Choroid plexus epithelial cell (primary cell): Measurements from ENCODE around the gene NEO1.

ENCODE experiments used
- DNase-seq: peaks from one replicate; pipeline ENCODE4 v3.0.0-alpha.2; 2010; ENCODE audit warnings: low read depth
- H3K4me3 ChIP-seq: 2 replicates; pipeline ENCODE4 v1.5.1; 2011; ENCODE audit warnings: low read depth, mild to moderate bottlenecking, control low read depth, low read length, moderate library complexity
- TF ChIP-seq, protein P1 (sequence below): conservative IDR thresholded peaks from 2 replicates; pipeline ENCODE4 v1.5.1; 2011; ENCODE audit warnings: low read depth, mild to moderate bottlenecking, control low read depth, inconsistent platforms, low read length, moderate library complexity

NEO1 gene

DNA sequence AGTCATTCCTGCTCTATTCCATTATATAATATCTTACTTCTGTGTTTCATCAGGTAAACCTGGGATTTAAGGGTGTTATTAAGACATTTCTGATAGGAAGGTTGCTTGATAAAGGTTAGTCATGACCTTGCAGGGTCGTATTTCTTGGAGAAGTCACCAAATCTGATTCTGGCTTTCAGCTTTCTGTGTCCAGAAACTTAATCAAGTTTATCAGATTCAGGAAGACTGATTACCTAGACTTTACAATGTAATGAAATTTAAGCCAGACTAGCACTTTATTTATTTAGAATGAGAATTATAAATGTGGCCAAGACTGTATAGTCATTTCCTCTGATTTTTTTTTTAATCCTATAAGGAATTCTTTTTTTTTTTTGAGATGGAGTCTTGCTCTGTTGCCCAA is 81.9 kb downstream of the NEO1 start:
- no peak overlapping the region for H3K4me3 ChIP-seq
- TF ChIP-seq, protein P1, sequence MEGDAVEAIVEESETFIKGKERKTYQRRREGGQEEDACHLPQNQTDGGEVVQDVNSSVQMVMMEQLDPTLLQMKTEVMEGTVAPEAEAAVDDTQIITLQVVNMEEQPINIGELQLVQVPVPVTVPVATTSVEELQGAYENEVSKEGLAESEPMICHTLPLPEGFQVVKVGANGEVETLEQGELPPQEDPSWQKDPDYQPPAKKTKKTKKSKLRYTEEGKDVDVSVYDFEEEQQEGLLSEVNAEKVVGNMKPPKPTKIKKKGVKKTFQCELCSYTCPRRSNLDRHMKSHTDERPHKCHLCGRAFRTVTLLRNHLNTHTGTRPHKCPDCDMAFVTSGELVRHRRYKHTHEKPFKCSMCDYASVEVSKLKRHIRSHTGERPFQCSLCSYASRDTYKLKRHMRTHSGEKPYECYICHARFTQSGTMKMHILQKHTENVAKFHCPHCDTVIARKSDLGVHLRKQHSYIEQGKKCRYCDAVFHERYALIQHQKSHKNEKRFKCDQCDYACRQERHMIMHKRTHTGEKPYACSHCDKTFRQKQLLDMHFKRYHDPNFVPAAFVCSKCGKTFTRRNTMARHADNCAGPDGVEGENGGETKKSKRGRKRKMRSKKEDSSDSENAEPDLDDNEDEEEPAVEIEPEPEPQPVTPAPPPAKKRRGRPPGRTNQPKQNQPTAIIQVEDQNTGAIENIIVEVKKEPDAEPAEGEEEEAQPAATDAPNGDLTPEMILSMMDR: no peak
- no peak for DNase-seq

DNA sequence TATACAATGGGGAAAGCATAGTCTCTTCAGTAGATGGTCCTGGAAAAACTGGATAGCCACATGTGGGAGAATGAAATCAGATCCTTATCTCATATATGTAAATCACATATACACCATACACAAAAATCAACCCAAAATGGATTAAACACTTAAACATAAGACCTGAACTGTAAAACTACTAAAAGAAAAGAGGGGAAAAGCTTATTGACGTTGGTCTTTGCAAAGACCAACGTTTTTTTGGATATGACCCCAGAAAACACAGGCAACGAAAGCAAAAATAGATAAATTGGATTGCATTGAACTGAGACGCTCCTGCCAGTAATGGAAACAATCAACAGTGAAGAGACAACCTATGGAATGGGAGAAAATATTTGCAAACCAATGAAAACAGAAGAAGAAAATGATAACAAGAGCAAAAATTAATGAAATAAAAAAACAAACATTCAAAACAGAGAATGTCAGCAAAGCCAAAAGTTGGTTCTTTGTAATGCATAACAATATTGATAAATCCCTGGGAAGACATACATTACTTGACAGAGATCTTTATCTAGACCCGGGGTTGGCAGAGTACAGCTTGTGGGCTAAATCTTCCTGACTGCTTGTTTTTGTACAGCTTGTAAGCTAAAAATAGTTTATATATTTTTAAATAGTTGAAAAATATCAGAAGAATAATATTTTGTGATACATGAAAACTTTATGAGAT is 86.9 kb downstream of the NEO1 start:
- no peak for DNase-seq
- no peak overlapping the region for H3K4me3 ChIP-seq
- TF ChIP-seq, protein P1: no peak

DNA sequence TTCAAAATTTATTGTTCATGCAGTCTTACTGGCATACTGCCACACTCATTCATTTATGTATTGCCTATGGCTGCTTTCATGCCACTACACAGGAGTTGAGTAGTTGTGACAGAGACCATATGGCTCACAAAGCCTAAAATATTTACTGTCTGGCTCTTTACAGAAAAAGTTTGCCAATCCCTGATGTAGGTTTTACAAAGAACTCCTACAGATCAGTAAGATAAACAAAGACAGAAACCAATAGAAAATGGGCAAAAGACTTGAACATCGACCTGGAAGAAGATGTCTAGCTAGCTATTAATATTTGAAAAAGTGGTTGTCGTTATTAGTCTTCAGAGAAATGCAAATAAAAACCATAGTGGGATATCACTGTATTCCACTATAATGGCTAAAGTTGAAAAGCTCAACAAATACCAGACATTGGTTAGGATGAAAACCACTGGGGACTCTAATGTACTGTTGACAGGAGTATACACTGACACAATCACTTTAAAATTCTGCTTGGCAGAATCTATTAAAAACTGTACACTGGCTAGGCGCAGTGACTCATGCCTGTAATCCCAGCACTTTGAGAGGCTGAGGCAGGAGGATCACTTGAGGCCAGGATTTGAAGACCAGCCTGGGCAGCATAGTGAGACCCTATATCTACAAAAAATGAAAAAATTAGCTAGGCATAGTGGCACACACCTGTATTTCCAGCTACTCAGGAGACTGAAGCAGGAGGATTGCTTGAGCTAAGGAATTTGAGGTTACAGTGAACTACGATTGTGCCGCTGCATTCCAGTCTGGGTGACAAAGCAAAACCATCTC is 87.7 kb downstream of the NEO1 start:
- TF ChIP-seq, protein P1: no peak
- no peak overlapping the region for H3K4me3 ChIP-seq
- peak; percentile 6 for DNase-seq

DNA sequence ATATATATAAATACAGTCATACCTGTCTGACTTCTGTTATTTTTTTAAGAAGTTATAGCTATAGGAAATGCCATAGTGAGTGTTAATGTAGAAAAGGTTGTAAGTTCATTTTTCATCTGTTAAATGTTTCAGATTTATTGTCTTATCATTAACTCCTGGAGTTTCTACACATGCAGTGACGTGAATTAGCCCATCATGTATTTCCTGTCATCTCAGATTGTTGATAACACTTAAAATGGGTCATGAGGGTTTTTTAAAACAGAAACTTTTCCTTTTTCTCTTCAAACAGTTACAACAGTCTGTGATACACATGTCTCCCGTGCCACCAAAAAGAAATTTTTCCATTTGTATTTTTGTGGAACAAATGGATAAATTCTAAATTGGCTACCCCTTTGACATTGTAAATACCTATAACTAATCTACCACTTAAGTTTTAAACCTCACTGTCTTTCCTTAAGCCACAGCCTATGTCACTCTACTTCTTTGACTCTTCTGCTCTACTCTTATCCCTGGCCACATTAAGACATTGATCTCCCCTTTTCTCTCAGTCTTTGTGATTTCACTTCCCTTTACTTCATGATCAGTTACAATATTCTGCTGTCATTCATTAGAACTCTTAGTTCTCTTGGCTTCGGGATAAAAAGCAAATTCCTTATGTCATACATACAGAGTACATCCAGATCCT is 89.1 kb downstream of the NEO1 start:
- DNase-seq: peak; percentile 16
- TF ChIP-seq, protein P1: no peak
- H3K4me3 ChIP-seq: no peak overlapping the region

DNA sequence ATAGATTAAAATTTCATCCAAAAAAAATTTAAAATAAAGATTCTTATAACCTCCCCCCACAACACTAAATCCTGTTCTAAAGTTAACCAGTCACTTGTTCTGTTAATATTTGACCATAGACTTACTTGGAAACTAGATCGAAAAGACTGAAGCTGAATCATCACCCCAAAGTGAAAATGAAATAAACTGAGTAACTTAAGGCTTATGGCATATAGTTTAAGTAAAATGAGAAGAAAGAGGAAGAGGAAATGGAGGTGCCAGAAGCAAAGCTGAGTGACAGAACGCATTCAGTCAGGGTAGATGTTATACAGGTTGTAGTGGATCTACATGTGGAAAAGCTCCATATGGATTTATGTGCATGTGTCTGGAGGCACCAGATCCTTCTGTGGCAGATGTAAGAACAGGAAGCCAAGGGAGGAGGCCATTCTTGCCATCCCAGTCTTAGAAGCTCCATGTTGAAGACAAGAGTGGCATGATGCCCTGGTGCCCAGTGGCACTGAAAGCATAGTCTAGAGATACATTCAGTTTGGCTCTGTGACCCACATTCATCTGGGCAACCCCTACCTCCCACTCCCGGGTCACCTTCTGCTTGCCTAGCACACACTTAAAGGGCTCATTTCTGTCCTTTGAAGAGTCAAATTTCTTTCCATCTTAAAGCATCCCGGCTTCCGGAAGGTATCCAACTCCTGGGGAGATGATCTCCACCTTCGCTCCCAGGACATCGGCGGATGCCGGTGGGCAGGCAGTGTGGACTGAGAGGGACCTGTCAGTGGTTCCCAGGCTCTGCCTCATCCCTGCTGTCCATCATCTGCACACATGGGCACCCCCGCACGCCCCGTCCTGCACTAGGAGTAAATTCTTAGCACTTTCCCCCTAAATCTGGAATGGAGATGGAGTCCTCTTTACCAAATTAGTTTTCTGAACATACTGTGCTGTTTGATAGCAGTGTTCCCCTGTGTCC is 90.8 kb downstream of the NEO1 start:
- TF ChIP-seq, protein P1: no peak
- no peak overlapping the region for H3K4me3 ChIP-seq
- no peak for DNase-seq

DNA sequence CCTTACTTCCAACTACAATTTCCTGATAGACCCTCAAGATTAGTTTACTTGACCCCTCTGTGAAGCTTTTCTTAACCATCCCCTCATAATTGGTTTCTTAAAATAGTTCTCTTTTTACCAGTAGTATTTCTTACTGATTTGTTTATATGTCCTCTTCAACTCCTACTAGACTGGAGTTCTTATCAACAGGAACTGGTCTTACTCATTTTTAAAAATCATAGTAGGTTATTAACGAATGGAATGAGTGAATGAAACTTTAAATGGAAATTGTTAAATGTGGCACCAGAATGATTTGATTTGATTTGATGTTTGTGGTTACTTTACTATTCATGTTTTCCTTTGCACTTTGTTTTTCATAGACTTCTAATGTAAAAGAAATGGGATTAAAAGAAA is 91.5 kb downstream of the NEO1 start:
- no peak for DNase-seq
- no peak overlapping the region for H3K4me3 ChIP-seq
- TF ChIP-seq, protein P1: no peak
